ENCODE measurements around the gene VTI1A.

DNA sequence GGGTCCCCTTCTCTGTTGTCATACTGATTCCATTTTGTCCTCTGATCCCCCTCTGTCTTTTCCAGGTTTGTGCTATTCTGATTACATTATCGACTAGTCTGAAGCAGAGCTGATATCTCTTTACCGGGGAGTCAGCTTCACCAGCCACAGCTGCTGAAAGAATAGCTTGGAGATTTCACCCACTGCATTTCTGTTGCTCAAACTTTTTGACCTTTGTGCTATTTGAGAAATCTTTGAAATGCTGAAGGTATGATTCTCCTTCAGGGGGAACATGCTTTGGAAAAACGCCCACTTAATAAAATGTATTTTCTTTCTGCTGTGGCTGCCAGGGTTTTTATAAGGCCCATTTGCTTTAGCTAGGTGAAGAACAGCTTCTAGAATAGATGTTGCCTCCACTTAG lies 305.3 kb downstream of the VTI1A start:
- TF ChIP-seq, protein P1, sequence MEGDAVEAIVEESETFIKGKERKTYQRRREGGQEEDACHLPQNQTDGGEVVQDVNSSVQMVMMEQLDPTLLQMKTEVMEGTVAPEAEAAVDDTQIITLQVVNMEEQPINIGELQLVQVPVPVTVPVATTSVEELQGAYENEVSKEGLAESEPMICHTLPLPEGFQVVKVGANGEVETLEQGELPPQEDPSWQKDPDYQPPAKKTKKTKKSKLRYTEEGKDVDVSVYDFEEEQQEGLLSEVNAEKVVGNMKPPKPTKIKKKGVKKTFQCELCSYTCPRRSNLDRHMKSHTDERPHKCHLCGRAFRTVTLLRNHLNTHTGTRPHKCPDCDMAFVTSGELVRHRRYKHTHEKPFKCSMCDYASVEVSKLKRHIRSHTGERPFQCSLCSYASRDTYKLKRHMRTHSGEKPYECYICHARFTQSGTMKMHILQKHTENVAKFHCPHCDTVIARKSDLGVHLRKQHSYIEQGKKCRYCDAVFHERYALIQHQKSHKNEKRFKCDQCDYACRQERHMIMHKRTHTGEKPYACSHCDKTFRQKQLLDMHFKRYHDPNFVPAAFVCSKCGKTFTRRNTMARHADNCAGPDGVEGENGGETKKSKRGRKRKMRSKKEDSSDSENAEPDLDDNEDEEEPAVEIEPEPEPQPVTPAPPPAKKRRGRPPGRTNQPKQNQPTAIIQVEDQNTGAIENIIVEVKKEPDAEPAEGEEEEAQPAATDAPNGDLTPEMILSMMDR (IDR thresholded peaks at IDR 0.05) = no peak
- TF ChIP-seq POLR2AphosphoS5 (IDR thresholded peaks at IDR 0.05) = no peak

All from breast epithelium (tissue), 3 donors.